OCI-LY1 (cell line): Measurements from ENCODE around the gene RSF1.

ENCODE experiments used
- EZH2 ChIP-seq: fragments of 200-600 bp; sonication (generic), shearing (Covaris generic); IDR thresholded peaks from 2 replicates; pipeline ENCODE4 v1.8.0; 2017; ENCODE audit warnings: borderline replicate concordance, mixed run types, mild to moderate bottlenecking, antibody characterized with exemption, low read length, moderate library complexity, mixed read lengths
- TF ChIP-seq, protein P1 (sequence below): fragments of 200-600 bp; sonication (generic), shearing (Covaris generic); IDR thresholded peaks from 2 replicates; pipeline ENCODE4 v1.5.1; 2017; ENCODE audit warnings: mild to moderate bottlenecking, antibody characterized with exemption, low read length, moderate library complexity, mixed read lengths

DNA sequence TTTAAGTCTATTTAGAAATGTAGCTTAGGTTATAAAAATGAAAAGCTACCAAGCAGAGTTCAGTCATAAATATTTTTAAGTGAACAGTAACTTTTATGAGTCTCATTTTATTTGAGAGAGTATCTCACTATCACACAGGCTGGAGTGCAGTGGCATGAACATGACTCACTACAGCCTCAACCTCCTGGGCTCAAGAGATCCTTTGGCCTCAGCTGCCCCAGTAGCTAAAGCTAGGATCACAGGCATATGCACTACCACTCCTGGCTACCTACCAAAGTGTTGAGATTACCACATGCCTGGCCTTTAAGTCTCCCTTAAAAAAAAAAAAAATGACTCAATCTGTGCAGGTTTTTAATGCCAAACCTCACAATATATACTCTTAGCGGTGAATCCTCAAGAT, 148.3 kb downstream of the RSF1 start:
- TF ChIP-seq, protein P1, sequence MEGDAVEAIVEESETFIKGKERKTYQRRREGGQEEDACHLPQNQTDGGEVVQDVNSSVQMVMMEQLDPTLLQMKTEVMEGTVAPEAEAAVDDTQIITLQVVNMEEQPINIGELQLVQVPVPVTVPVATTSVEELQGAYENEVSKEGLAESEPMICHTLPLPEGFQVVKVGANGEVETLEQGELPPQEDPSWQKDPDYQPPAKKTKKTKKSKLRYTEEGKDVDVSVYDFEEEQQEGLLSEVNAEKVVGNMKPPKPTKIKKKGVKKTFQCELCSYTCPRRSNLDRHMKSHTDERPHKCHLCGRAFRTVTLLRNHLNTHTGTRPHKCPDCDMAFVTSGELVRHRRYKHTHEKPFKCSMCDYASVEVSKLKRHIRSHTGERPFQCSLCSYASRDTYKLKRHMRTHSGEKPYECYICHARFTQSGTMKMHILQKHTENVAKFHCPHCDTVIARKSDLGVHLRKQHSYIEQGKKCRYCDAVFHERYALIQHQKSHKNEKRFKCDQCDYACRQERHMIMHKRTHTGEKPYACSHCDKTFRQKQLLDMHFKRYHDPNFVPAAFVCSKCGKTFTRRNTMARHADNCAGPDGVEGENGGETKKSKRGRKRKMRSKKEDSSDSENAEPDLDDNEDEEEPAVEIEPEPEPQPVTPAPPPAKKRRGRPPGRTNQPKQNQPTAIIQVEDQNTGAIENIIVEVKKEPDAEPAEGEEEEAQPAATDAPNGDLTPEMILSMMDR, result no peak
- TF ChIP-seq EZH2, result no peak
